CD14-positive monocyte (primary cell): ENCODE data around the gene TMEM213. TPM values are rescaled to one million over a fixed set of nuclear protein-coding genes. Genes with fewer than 3 reads are reported as not detected.

Experiments used
- DNase-seq, 3 donors: peaks; one replicate each; pipeline ENCODE4 v3.0.0-alpha.2; 2011 to 2022
- H2AFZ ChIP-seq: 2 replicates; pipeline ENCODE4 v1.6.0; 2012; ENCODE audit warnings: mild to moderate bottlenecking, low read depth, low read length, inconsistent platforms; ENCODE audit not compliant: insufficient read depth, poor library complexity, severe bottlenecking
- H3K27ac ChIP-seq, 2 donors: 1 replicate in 1 of 2; 2 replicates in 1 of 2; pipeline ENCODE4 v1.5.1; 2012 to 2013; ENCODE audit warnings: low read length in 2 of 2, control low read depth in 1 of 2, inconsistent platforms in 1 of 2, low read depth in 1 of 2, mild to moderate bottlenecking in 1 of 2
- H3K27me3 ChIP-seq, 2 donors: one replicate each; pipeline versions ENCODE4 v1.6.0 to v1.6.1; 2011 to 2013; ENCODE audit warnings: low read length in 2 of 2; ENCODE audit not compliant: control insufficient read depth in 2 of 2, insufficient read depth in 2 of 2
- H3K36me3 ChIP-seq, 2 donors: replicated peaks in 1 of 2; 1 replicate in 1 of 2; 2 replicates in 1 of 2; pipeline versions ENCODE4 v1.5.1 to v1.6.1; 2012 to 2013; ENCODE audit warnings: low read length in 2 of 2, control low read depth in 1 of 2, inconsistent platforms in 1 of 2, mild to moderate bottlenecking in 1 of 2; ENCODE audit not compliant: insufficient read depth in 2 of 2, control insufficient read depth in 1 of 2
- H3K4me1 ChIP-seq, 2 donors: 1 replicate in 1 of 2; 2 replicates in 1 of 2; pipeline versions ENCODE4 v1.5.1 to v1.6.1; 2012 to 2013; ENCODE audit warnings: low read length in 2 of 2, control low read depth in 1 of 2, inconsistent platforms in 1 of 2, mild to moderate bottlenecking in 1 of 2, moderate library complexity in 1 of 2; ENCODE audit not compliant: insufficient read depth in 2 of 2, control insufficient read depth in 1 of 2
- H3K4me2 ChIP-seq: replicated peaks from 2 replicates; pipeline ENCODE3; 2012; ENCODE audit warnings: low read length, moderate library complexity, mild to moderate bottlenecking; ENCODE audit not compliant: poor library complexity, severe bottlenecking; ENCODE audit errors: extremely low read depth
- H3K4me3 ChIP-seq, 3 experiments: fragments of 200-600 bp in 1 of 3; sonication (generic) in 1 of 3; replicated peaks in 1 of 3; 1 replicate in 2 of 3; 2 replicates in 1 of 3; pipeline ENCODE4 v1.5.1; 2011 to 2013; ENCODE audit warnings: low read length in 3 of 3, mild to moderate bottlenecking in 3 of 3, control low read depth in 2 of 3, low read depth in 2 of 3, inconsistent platforms in 1 of 3, moderate library complexity in 1 of 3
- H3K79me2 ChIP-seq: 2 replicates; pipeline ENCODE4 v1.6.0; 2012; ENCODE audit warnings: mild to moderate bottlenecking, control low read depth, inconsistent platforms, low read length, moderate library complexity; ENCODE audit not compliant: insufficient read depth
- H3K9ac ChIP-seq: 2 replicates; pipeline ENCODE4 v1.6.0; 2017; ENCODE audit warnings: low read length, mild to moderate bottlenecking; ENCODE audit not compliant: insufficient read depth, poor library complexity, severe bottlenecking
- H3K9me3 ChIP-seq, 2 donors: replicated peaks in 1 of 2; 1 replicate in 1 of 2; 2 replicates in 1 of 2; pipeline versions ENCODE4 v1.5.1 to v1.6.1; 2012 to 2013; ENCODE audit warnings: low read length in 2 of 2, control low read depth in 1 of 2; ENCODE audit not compliant: control insufficient read depth in 1 of 2, insufficient read depth in 1 of 2
- H4K20me1 ChIP-seq: 2 replicates; pipeline ENCODE4 v1.6.0; 2012; ENCODE audit warnings: mild to moderate bottlenecking, low read length, control low read depth, moderate library complexity; ENCODE audit not compliant: insufficient read depth
- H3K27ac Mint-ChIP-seq, 7 donors: one replicate each; pipeline ENCODE4 v1.8.0; 2020; ENCODE audit warnings: mild to moderate bottlenecking in 7 of 7, mixed read lengths in 7 of 7, moderate library complexity in 6 of 7, inconsistent platforms in 2 of 7
- H3K27me3 Mint-ChIP-seq, 3 donors: one replicate each; pipeline ENCODE4 v1.8.0; 2021 to 2022; ENCODE audit warnings: low read depth in 3 of 3, mild to moderate bottlenecking in 3 of 3, mixed read lengths in 3 of 3, moderate library complexity in 3 of 3, inconsistent platforms in 1 of 3
- H3K36me3 Mint-ChIP-seq, 2 donors: one replicate each; pipeline ENCODE4 v1.8.0; 2020; ENCODE audit warnings: mixed read lengths in 2 of 2, inconsistent platforms in 1 of 2, mild to moderate bottlenecking in 1 of 2
- H3K4me1 Mint-ChIP-seq: one replicate; pipeline ENCODE4 v1.8.0; 2020; ENCODE audit warnings: mild to moderate bottlenecking, mixed read lengths
- H3K4me3 Mint-ChIP-seq, 2 donors: one replicate each; pipeline ENCODE4 v1.8.0; 2020; ENCODE audit warnings: mild to moderate bottlenecking in 2 of 2, mixed read lengths in 2 of 2, moderate library complexity in 1 of 2
- H3K9me3 Mint-ChIP-seq, 7 donors: one replicate each; pipeline ENCODE4 v1.8.0; 2020 to 2022; ENCODE audit warnings: mixed read lengths in 7 of 7, mild to moderate bottlenecking in 6 of 7, moderate library complexity in 6 of 7, inconsistent platforms in 2 of 7
- WGBS: methylation state at CpG from one replicate; pipeline ENCODE4 v1.1.5; 2013; ENCODE audit warnings: missing lambda C conversion rate; ENCODE audit not compliant: insufficient coverage; 5-methylcytosine and 5-hydroxymethylcytosine counted together
- intact Hi-C, 2 donors: fragments of 100-400 bp; cut with micrococcal nuclease; formaldehyde crosslinking; loops; one replicate each; pipeline versions ENCODE4 v1.15.0 to v1.15.1; 2023
- polyA plus RNA-seq, 3 donors: library from polyadenylated mRNA; depleted of rRNA in 1 of 3; unstranded in 2 of 3; stranded (reverse) in 1 of 3; fragments of 300-500 nt in 2 of 3; fragments of >200 nt in 1 of 3; fragmentation: Illumina TruSeq in 2 of 3; gene quantifications; 1 replicate in 2 of 3; 2 replicates in 1 of 3; pipeline ENCODE4 v1.2.3, GENCODE V29; 2012 to 2021
- TF ChIP-seq, protein P1 (sequence below): fragments of 200-600 bp; IDR thresholded peaks from one replicate; pipeline ENCODE4 v1.8.0; 2022; ENCODE audit warnings: antibody characterized with exemption, mild to moderate bottlenecking

TMEM213 gene
- polyA plus RNA-seq, 3 donors = not detected

DNA sequence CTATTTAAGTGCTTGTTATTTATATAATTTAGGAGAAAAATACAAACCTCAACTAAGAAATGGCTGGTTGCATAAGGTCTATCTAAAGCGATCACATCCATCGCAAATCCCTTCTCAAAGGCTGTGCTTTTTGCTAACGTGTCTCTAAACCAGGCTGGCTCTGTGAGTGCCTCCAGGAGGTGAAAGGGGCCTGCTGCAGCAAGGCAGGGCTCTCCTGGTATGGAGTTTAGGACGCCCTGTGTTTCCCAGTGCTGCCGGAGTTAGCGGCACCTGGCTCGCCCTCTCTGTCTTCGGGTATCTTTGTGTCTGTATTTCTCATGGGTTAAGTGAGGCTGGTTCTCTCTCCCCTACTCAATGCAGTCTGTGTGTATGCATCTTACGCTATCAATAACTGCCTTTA lies 68.6 kb downstream of the TMEM213 start:
- Histone ChIP-seq H3K4me2 (no peak overlapping the region), H3K79me2 (no peaks in the 10 kb centered on the region), H3K27ac (no peak overlapping the region), H4K20me1 (no peaks in the 10 kb centered on the region), H3K4me3 (no peak overlapping the region), H3K36me3 (no peaks in the 10 kb centered on the region), H3K4me1 (peaks cover 7 to 21% of the 10 kb centered on the region in 2 donors), H3K27me3 (no peaks in the 10 kb centered on the region), H3K9ac (no peak overlapping the region), H3K9me3 (no peaks in the 10 kb centered on the region), H2AFZ (peak overlapping the region; percentile 16)
- Mint-ChIP-seq H3K4me3 (no peak overlapping the region), H3K4me1 (peaks cover 24% of the 10 kb centered on the region), H3K9me3 (no peaks in the 10 kb centered on the region), H3K36me3 (no peaks in the 10 kb centered on the region), H3K27me3 (no peaks in the 10 kb centered on the region), H3K27ac (no peak overlapping the region)
- no peak for DNase-seq
- TF ChIP-seq, protein P1, sequence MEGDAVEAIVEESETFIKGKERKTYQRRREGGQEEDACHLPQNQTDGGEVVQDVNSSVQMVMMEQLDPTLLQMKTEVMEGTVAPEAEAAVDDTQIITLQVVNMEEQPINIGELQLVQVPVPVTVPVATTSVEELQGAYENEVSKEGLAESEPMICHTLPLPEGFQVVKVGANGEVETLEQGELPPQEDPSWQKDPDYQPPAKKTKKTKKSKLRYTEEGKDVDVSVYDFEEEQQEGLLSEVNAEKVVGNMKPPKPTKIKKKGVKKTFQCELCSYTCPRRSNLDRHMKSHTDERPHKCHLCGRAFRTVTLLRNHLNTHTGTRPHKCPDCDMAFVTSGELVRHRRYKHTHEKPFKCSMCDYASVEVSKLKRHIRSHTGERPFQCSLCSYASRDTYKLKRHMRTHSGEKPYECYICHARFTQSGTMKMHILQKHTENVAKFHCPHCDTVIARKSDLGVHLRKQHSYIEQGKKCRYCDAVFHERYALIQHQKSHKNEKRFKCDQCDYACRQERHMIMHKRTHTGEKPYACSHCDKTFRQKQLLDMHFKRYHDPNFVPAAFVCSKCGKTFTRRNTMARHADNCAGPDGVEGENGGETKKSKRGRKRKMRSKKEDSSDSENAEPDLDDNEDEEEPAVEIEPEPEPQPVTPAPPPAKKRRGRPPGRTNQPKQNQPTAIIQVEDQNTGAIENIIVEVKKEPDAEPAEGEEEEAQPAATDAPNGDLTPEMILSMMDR = no peak
- WGBS = 94% methylated on average over 2 of the region's 9 CpGs
- intact Hi-C loops = no loop called here

DNA sequence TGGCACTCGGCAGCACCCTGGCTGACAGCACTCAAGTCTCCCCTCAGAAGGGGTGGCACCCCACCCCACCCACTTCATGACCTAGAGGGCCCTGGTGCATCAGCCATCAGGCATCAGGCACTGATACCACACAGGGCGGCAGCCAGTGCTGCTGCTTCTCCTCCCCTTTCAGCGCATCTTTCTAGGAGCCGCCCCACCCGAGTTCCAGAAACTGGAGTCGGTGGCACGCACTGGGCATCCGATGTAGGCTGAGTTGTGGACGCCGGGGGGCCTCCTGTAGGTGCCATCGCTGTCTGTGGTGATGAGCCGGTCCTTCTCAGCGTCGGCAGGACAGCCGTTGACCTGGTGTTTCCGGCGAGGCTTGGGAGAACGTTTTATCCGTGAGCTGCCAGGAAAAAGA lies 70.0 kb downstream of the TMEM213 start:
- no peak overlapping the region for H3K27ac Mint-ChIP-seq
- intact Hi-C loops = no loop called here
- H3K9me3 ChIP-seq = no peaks in the 10 kb centered on the region
- peaks cover 7 to 21% of the 10 kb centered on the region in 2 donors for H3K4me1 ChIP-seq
- H4K20me1 ChIP-seq = no peaks in the 10 kb centered on the region
- 97% methylated on average over 17 of the region's 19 CpGs for WGBS
- H2AFZ ChIP-seq = no peak overlapping the region
- no peaks in the 10 kb centered on the region for H3K27me3 Mint-ChIP-seq
- TF ChIP-seq, protein P1 = no peak
- no peaks in the 10 kb centered on the region for H3K9me3 Mint-ChIP-seq
- H3K4me3 ChIP-seq = no peak overlapping the region
- H3K4me1 Mint-ChIP-seq = peaks cover 24% of the 10 kb centered on the region
- H3K4me2 ChIP-seq = no peak overlapping the region
- H3K27ac ChIP-seq = no peak overlapping the region
- no peaks in the 10 kb centered on the region for H3K27me3 ChIP-seq
- H3K36me3 Mint-ChIP-seq = no peaks in the 10 kb centered on the region
- no peaks in the 10 kb centered on the region for H3K36me3 ChIP-seq
- no peak for DNase-seq
- no peaks in the 10 kb centered on the region for H3K79me2 ChIP-seq
- no peak overlapping the region for H3K9ac ChIP-seq
- no peak overlapping the region for H3K4me3 Mint-ChIP-seq
